ENCODE results near the gene GCK. TPM values are rescaled to one million over a fixed set of nuclear protein-coding genes. Genes with fewer than 3 reads are reported as not detected.

GCK gene
- total and polyA plus RNA-seq, 2 of the 13 experiments (the other 11 are each of a cell fraction or from before 2014, with no cell fraction given), result not detected

DNA sequence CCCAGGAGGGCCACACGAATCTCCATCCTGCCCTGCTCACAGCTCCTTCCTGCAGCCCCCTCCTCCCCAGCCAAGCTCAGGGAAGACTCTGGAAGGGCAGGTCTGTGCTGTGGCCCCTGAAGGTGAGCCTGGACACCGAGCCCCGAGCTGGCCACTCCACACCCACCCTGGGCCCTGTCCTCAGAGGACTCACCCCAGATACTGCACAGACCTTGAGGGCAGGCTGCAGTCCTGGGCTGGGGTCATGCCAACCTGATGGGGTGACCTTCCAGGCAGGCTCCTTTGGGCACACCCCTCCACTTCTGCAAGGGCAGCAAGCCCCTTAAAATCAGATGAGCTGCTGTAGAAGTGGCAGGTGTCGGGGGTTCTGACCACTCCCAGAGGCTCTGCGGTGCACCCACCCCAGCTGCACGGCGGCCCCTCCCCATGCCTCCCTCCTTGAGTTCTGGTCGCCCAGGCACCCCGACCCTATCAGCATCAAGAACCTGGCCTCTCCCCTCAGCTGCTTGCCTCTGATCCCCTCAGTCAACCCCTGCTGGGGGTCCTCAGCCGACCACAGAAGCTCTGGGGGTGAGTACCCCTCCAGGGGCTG, 35.8 kb upstream of the GCK start:
- Histone ChIP-seq H3K4me2 (ENCODE audit: low read depth, low read length) (no peak overlapping the region), H3K27ac (ENCODE audit: extremely low read length, insufficient read depth, low read length) (no peak overlapping the region), H2AFZ (ENCODE audit: low read length) (no peak overlapping the region), H3K27me3 (ENCODE audit: control insufficient read depth in 1 of 2, insufficient read depth in 2 of 2, low read length in 2 of 2) (peaks cover 21 to 59% of the 10 kb centered on the region in 2 experiments; a peak in 4 of 5 replicates), H3K4me3 (replicated peaks in 1 of 3; ENCODE audit: insufficient read depth in 1 of 3, low read depth in 2 of 3, low read length in 3 of 3) (no peak overlapping the region), H4K20me1 (ENCODE audit: insufficient read depth, low read length) (no peaks in the 10 kb centered on the region), H3K36me3 (replicated peaks in 1 of 2; ENCODE audit: control insufficient read depth in 1 of 2, insufficient read depth in 2 of 2, low read length in 2 of 2) (no peaks in the 10 kb centered on the region), H3K9me3 (ENCODE audit: low read length) (no peaks in the 10 kb centered on the region), H3K9ac (ENCODE audit: insufficient read depth, low read depth, low read length) (no peak overlapping the region), H3K79me2 (ENCODE audit: insufficient read depth, low read length) (no peaks in the 10 kb centered on the region), H3K4me1 (ENCODE audit: insufficient read depth, low read length) (peaks cover 19% of the 10 kb centered on the region)
- ChIA-PET POLR2A (no interaction called here), CTCF (ENCODE audit: low intra/inter-chr PET ratio, low total read pairs) (no interaction called here)
- BruUV-seq (replicated peaks), result no TSS peak
- ATAC-seq, result no peak
- 20% methylated on average over 5 of the region's 10 CpGs for WGBS (ENCODE audit: low lambda C conversion rate)
- no peak for FAIRE-seq
- in situ Hi-C loops (cut with HindIII; ENCODE audit: extremely low pct_ligation_motif_present, low pct_unique_long_range_greater_than_20kb) (no loop called here), intact Hi-C loops (cut with micrococcal nuclease; ENCODE audit: unreplicated experiment) (no loop called here)
- no peak for DNase-seq (ENCODE audit: low spot score)
- TF ChIP-seq, protein P1, sequence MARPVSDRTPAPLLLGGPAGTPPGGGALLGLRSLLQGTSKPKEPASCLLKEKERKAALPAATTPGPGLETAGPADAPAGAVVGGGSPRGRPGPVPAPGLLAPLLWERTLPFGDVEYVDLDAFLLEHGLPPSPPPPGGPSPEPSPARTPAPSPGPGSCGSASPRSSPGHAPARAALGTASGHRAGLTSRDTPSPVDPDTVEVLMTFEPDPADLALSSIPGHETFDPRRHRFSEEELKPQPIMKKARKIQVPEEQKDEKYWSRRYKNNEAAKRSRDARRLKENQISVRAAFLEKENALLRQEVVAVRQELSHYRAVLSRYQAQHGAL (CRISPR knock-in tag; IDR thresholded peaks at IDR 0.05; ENCODE audit: not compliant biosample characterization), result no peak
- no peak for TF ChIP-seq SMYD3 (CRISPR knock-in tag; IDR thresholded peaks at IDR 0.05)
- no peak for TF ChIP-seq SRSF4 (IDR thresholded peaks at IDR 0.05; ENCODE audit: low read depth, low read length, poor library complexity, severe bottlenecking)
- no peak for TF ChIP-seq YEATS4 (CRISPR knock-in tag; IDR thresholded peaks at IDR 0.05; ENCODE audit: borderline replicate concordance)
- TF ChIP-seq, protein P2, sequence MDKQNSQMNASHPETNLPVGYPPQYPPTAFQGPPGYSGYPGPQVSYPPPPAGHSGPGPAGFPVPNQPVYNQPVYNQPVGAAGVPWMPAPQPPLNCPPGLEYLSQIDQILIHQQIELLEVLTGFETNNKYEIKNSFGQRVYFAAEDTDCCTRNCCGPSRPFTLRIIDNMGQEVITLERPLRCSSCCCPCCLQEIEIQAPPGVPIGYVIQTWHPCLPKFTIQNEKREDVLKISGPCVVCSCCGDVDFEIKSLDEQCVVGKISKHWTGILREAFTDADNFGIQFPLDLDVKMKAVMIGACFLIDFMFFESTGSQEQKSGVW (CRISPR knock-in tag; IDR thresholded peaks at IDR 0.05; ENCODE audit: borderline replicate concordance), result no peak
- TF ChIP-seq SMC3 (IDR thresholded peaks at IDR 0.05; ENCODE audit: low read length), result no peak

Data from HepG2 (cell line).